Naive thymus-derived CD4-positive, alpha-beta T cell (primary cell): ENCODE data around the gene FAM161B. TPM values are rescaled to one million over a fixed set of nuclear protein-coding genes. Genes with fewer than 3 reads are reported as not detected.
"Not testable (repeated sequence)": the region's sequence is repeated elsewhere in the genome, so short reads cannot be mapped to it uniquely, and the experiment has no call there.

Source experiments
- ATAC-seq: fragments of 150-1000 bp; cut with Tn5 transposase; 2 replicates; pipeline ENCODE4 v1.10.0; 2021; ENCODE audit warnings: mild to moderate bottlenecking, moderate library complexity
- CTCF ChIA-PET: fragments of 350-600 bp; sonication (Branson Sonifier 250); formaldehyde crosslinking; loops from one replicate; lab custom pipeline; 2021; ENCODE audit warnings: antibody characterized with exemption; lab: Charles Lee
- POLR2A ChIA-PET: fragments of 350-600 bp; sonication (Branson Sonifier 250); formaldehyde crosslinking; loops from one replicate; lab custom pipeline; 2021; ENCODE audit warnings: antibody characterized with exemption, inconsistent platforms; lab: Charles Lee
- DNase-seq, 9 donors: peaks; one replicate each; pipeline versions ENCODE4 v3.0.0 to v3.0.0-alpha.2; 2020 to 2022; ENCODE audit warnings: mixed read lengths in 1 of 9
- H3K27ac ChIP-seq: one replicate; pipeline ENCODE4 v1.7.0; 2013; ENCODE audit warnings: mild to moderate bottlenecking, low read depth, low read length, moderate library complexity
- H3K27me3 ChIP-seq, 2 donors: one replicate each; pipeline ENCODE4 v1.7.0; 2013; ENCODE audit warnings: low read length in 2 of 2, mild to moderate bottlenecking in 2 of 2, moderate library complexity in 2 of 2; ENCODE audit not compliant: control insufficient read depth in 2 of 2, insufficient read depth in 2 of 2
- H3K36me3 ChIP-seq, 3 experiments: 1 replicate in 2 of 3; 2 replicates in 1 of 3; pipeline ENCODE4 v1.7.0; 2013; ENCODE audit warnings: low read length in 3 of 3, mild to moderate bottlenecking in 3 of 3, moderate library complexity in 1 of 3; ENCODE audit not compliant: insufficient read depth in 3 of 3, control insufficient read depth in 2 of 3
- H3K4me1 ChIP-seq, 2 donors: one replicate each; pipeline ENCODE4 v1.7.0; 2013; ENCODE audit warnings: low read length in 2 of 2, mild to moderate bottlenecking in 2 of 2, moderate library complexity in 1 of 2; ENCODE audit not compliant: control insufficient read depth in 2 of 2, insufficient read depth in 2 of 2
- H3K4me3 ChIP-seq: 2 replicates; pipeline ENCODE4 v1.7.0; 2013; ENCODE audit warnings: mild to moderate bottlenecking, low read length
- H3K9me3 ChIP-seq, 3 experiments: 1 replicate in 2 of 3; 2 replicates in 1 of 3; pipeline ENCODE4 v1.7.0; 2013; ENCODE audit warnings: low read length in 3 of 3; ENCODE audit not compliant: control insufficient read depth in 2 of 3
- H3K27ac Mint-ChIP-seq, 9 donors: one replicate each; pipeline ENCODE4 v1.8.0; 2020 to 2022; ENCODE audit warnings: mixed read lengths in 9 of 9, mild to moderate bottlenecking in 8 of 9, moderate library complexity in 5 of 9, inconsistent platforms in 2 of 9
- H3K27me3 Mint-ChIP-seq, 5 donors: one replicate each; pipeline ENCODE4 v1.8.0; 2021 to 2022; ENCODE audit warnings: mixed read lengths in 5 of 5, mild to moderate bottlenecking in 1 of 5
- H3K36me3 Mint-ChIP-seq, 5 donors: one replicate each; pipeline ENCODE4 v1.8.0; 2020 to 2022; ENCODE audit warnings: mixed read lengths in 5 of 5, mild to moderate bottlenecking in 3 of 5, inconsistent platforms in 1 of 5
- H3K4me1 Mint-ChIP-seq, 7 donors: one replicate each; pipeline ENCODE4 v1.8.0; 2020 to 2022; ENCODE audit warnings: mixed read lengths in 7 of 7, mild to moderate bottlenecking in 3 of 7, inconsistent platforms in 1 of 7
- H3K4me3 Mint-ChIP-seq, 10 donors: one replicate each; pipeline ENCODE4 v1.8.0; 2020 to 2022; ENCODE audit warnings: mild to moderate bottlenecking in 10 of 10, mixed read lengths in 10 of 10, moderate library complexity in 6 of 10, inconsistent platforms in 2 of 10
- H3K9me3 Mint-ChIP-seq, 11 donors: one replicate each; pipeline ENCODE4 v1.8.0; 2020 to 2022; ENCODE audit warnings: mixed read lengths in 11 of 11, mild to moderate bottlenecking in 4 of 11, inconsistent platforms in 1 of 11, moderate library complexity in 1 of 11
- intact Hi-C, 2 donors: fragments of 100-400 bp; cut with micrococcal nuclease; formaldehyde crosslinking; loops; one replicate each; pipeline ENCODE4 v1.15.1; 2023
- polyA plus RNA-seq, 2 donors: library from polyadenylated mRNA; unstranded; fragments of 300-500 nt; fragmentation: Illumina TruSeq; gene quantifications; one replicate each; pipeline ENCODE4 v1.2.3, GENCODE V29; 2021
- total RNA-seq, 6 experiments: library from RNA in 5 of 6; stranded (reverse) in 5 of 6; gene quantifications; 1 replicate in 5 of 6; 2 replicates in 1 of 6; pipeline ENCODE4 v1.2.3 and lab custom pipeline; 2021 to 2026

The FAM161B gene
- total and polyA plus RNA-seq, 7 experiments from 2014 or later = 1.7 to 6.6 (median 3.7) TPM

DNA sequence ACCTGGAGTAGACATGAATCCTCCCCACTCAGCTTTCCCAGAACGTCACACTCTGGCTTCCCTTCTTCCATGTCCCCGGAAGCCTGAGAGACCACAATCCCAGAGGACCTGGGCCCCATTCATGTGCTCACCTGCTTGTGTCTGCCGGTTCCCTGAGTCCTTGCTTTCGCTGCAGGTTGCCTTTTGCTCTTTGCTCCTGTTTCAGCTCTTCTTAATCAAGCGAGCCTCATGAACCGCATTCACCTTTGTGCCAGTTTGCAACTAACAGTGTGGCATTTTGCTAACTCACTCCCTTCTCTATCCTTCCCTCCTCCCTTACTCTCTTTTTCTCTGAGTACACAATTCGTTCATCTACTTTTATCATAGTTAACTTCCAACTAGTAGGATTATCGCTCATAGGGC is 46.1 kb upstream of the FAM161B start:
- DNase-seq = no peak
- H3K4me1 Mint-ChIP-seq = peaks cover 0 to 6% (median 0%) of the 10 kb centered on the region in 7 donors
- ChIA-PET CTCF (no interaction called here), POLR2A (no interaction called here)
- intact Hi-C loops = no loop called here
- ATAC-seq = no peak
- H3K27ac Mint-ChIP-seq = no peak overlapping the region
- no peaks in the 10 kb centered on the region for H3K9me3 ChIP-seq
- no peaks in the 10 kb centered on the region for H3K36me3 ChIP-seq
- no peaks in the 10 kb centered on the region for H3K27me3 Mint-ChIP-seq
- no peaks in the 10 kb centered on the region for H3K4me1 ChIP-seq
- H3K27ac ChIP-seq = no peak overlapping the region
- no peaks in the 10 kb centered on the region for H3K27me3 ChIP-seq
- H3K4me3 ChIP-seq = no peak overlapping the region
- H3K4me3 Mint-ChIP-seq = no peak overlapping the region
- no peaks in the 10 kb centered on the region for H3K9me3 Mint-ChIP-seq
- H3K36me3 Mint-ChIP-seq = peaks cover 0 to 27% (median 11%) of the 10 kb centered on the region in 5 donors

DNA sequence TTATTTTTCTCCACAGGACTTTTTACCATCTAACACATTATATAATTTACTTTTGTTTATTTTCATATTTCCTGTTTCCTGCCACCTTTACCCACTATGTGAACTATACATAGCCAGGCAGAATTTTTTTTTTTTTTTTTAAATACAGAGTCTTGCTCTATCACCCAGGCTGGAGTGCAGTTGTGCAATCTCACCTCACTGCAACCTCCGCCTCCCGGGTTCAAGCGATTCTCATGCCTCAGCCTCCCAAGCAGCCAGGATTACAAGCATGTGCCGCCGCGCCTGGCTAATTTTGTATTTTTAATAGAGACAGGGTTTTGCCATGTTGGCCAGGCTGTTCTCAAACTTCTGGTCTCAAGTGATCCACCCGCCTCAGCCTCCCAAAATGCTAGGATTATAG is 45.0 kb upstream of the FAM161B start:
- H3K27me3 ChIP-seq, H3K27ac ChIP-seq, H3K9me3 Mint-ChIP-seq, H3K27me3 Mint-ChIP-seq, H3K9me3 ChIP-seq, DNase-seq, H3K27ac Mint-ChIP-seq, H3K4me1 Mint-ChIP-seq, POLR2A ChIA-PET, H3K4me3 ChIP-seq, ATAC-seq, H3K4me1 ChIP-seq, H3K36me3 ChIP-seq, intact Hi-C loops, H3K4me3 Mint-ChIP-seq: not testable (repeated sequence)
- CTCF ChIA-PET = interaction anchor here (0.7 kb wide), 1 partner anchor 82 kb away, joined by 5 read pairs; no protein-coding TSS in a partner anchor
- H3K36me3 Mint-ChIP-seq = peaks cover 0 to 28% (median 11%) of the 10 kb centered on the region in 5 donors

- Histone ChIP-seq H3K9me3 (no peaks in the 10 kb centered on the region), H3K27me3 (no peaks in the 10 kb centered on the region), H3K4me1 (no peaks in the 10 kb centered on the region), H3K4me3 (no peak overlapping the region), H3K27ac (no peak overlapping the region), H3K36me3 (peaks cover 0 to 11% (median 5%) of the 10 kb centered on the region in 3 experiments)
- Mint-ChIP-seq H3K4me3 (no peak overlapping the region), H3K27ac (no peak overlapping the region), H3K9me3 (no peaks in the 10 kb centered on the region), H3K36me3 (peaks cover 5 to 31% (median 13%) of the 10 kb centered on the region in 5 donors), H3K4me1 (peaks cover 0 to 6% (median 0%) of the 10 kb centered on the region in 7 donors), H3K27me3 (no peaks in the 10 kb centered on the region)
- ChIA-PET CTCF (no interaction called here), POLR2A (no interaction called here)
- intact Hi-C loops = no loop called here
- DNase-seq (no peak), ATAC-seq (no peak)
These were observed 41.2 kb upstream of the FAM161B start for GRCh38 chr14:73991092-73991491.

- intact Hi-C loops, CTCF ChIA-PET, H3K4me3 ChIP-seq, H3K9me3 ChIP-seq, H3K27me3 ChIP-seq, H3K27ac Mint-ChIP-seq, H3K27me3 Mint-ChIP-seq, ATAC-seq, H3K4me1 ChIP-seq, DNase-seq, H3K27ac ChIP-seq, H3K9me3 Mint-ChIP-seq, H3K4me3 Mint-ChIP-seq, POLR2A ChIA-PET, H3K4me1 Mint-ChIP-seq: not testable (repeated sequence)
- peaks cover 0 to 12% (median 5%) of the 10 kb centered on the region in 3 experiments for H3K36me3 ChIP-seq
- peaks cover 6 to 32% (median 12%) of the 10 kb centered on the region in 5 donors for H3K36me3 Mint-ChIP-seq
These were observed 38.8 kb upstream of the FAM161B start for GRCh38 chr14:73988656-73989055.

DNA sequence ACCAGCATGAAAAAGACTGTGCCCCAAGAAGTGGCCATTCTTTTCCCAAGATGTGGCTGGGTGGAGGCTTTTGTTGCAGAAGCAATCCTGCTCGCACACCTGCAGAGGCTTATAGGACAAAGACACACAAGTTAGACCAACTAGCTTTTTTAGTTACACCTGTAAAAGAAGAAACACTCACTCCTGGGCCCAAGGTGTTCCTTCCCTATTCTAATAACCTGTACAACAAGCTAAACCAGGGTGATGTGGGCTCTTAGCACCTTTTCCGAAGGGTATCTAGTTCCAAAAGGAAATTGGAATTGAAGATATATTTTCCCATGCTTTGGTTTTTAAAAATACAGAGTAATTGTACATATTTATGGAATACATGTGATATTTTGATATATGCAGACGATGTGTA is 38.2 kb upstream of the FAM161B start:
- Mint-ChIP-seq H3K4me3 (no peak overlapping the region), H3K36me3 (peaks cover 6 to 32% (median 12%) of the 10 kb centered on the region in 5 donors), H3K4me1 (no peaks in the 10 kb centered on the region), H3K9me3 (no peaks in the 10 kb centered on the region), H3K27ac (peak overlapping the region in 1 of 9 donors; percentile 36), H3K27me3 (no peaks in the 10 kb centered on the region)
- intact Hi-C loops = no loop called here
- POLR2A ChIA-PET = no interaction called here
- DNase-seq (no peak), ATAC-seq (no peak)
- peaks cover 0 to 12% (median 5%) of the 10 kb centered on the region in 3 experiments for H3K36me3 ChIP-seq
- no peak overlapping the region for H3K27ac ChIP-seq
- H3K4me3 ChIP-seq = no peak overlapping the region
- CTCF ChIA-PET = no interaction called here
- no peaks in the 10 kb centered on the region for H3K4me1 ChIP-seq
- no peaks in the 10 kb centered on the region for H3K9me3 ChIP-seq
- no peaks in the 10 kb centered on the region for H3K27me3 ChIP-seq

DNA sequence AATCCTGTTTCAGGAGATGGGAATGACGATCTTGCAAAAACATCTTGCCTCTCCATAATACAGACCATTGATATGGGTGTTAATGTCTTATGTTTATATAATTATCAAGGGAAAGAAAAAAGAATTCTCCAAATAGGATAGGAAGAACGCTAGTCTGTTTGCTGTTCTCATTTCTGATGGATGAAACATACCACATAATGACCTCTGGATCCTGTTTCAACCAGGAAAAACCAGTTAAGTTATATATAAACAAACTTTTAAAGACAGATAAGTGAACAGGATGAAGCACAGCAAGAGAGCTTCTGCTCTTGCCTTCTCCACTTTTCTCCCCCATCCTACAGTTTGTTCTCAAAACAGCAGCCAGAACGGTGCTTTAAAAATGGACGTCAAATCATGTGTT is 28.0 kb upstream of the FAM161B start:
- Histone ChIP-seq H3K27me3 (no peaks in the 10 kb centered on the region), H3K4me1 (no peaks in the 10 kb centered on the region), H3K4me3 (no peak overlapping the region), H3K36me3 (peaks cover 0 to 18% (median 0%) of the 10 kb centered on the region in 3 experiments), H3K9me3 (no peaks in the 10 kb centered on the region), H3K27ac (no peak overlapping the region)
- H3K4me1 Mint-ChIP-seq = peaks cover 0 to 2% (median 0%) of the 10 kb centered on the region in 7 donors
- ATAC-seq = no peak
- no peak overlapping the region for H3K4me3 Mint-ChIP-seq
- no peaks in the 10 kb centered on the region for H3K27me3 Mint-ChIP-seq
- intact Hi-C loops = no loop called here
- DNase-seq = no peak
- ChIA-PET CTCF (no interaction called here), POLR2A (no interaction called here)
- H3K27ac Mint-ChIP-seq = no peak overlapping the region
- H3K36me3 Mint-ChIP-seq = peaks cover 0 to 13% (median 6%) of the 10 kb centered on the region in 5 donors
- H3K9me3 Mint-ChIP-seq = no peaks in the 10 kb centered on the region

- no peaks in the 10 kb centered on the region for H3K9me3 ChIP-seq
- DNase-seq (no peak), ATAC-seq (no peak)
- peaks cover 0 to 20% (median 6%) of the 10 kb centered on the region in 5 donors for H3K36me3 Mint-ChIP-seq
- POLR2A ChIA-PET = no interaction called here
- no peak overlapping the region for H3K27ac Mint-ChIP-seq
- H3K4me3 ChIP-seq = no peak overlapping the region
- H3K27me3 ChIP-seq = no peaks in the 10 kb centered on the region
- H3K27ac ChIP-seq = no peak overlapping the region
- no peaks in the 10 kb centered on the region for H3K9me3 Mint-ChIP-seq
- CTCF ChIA-PET = no interaction called here
- peaks cover 0 to 20% (median 0%) of the 10 kb centered on the region in 3 experiments for H3K36me3 ChIP-seq
- intact Hi-C loops = no loop called here
- H3K27me3 Mint-ChIP-seq = no peaks in the 10 kb centered on the region
- peaks cover 0 to 2% (median 0%) of the 10 kb centered on the region in 7 donors for H3K4me1 Mint-ChIP-seq
- no peaks in the 10 kb centered on the region for H3K4me1 ChIP-seq
- H3K4me3 Mint-ChIP-seq = no peak overlapping the region
These were observed 26.2 kb upstream of the FAM161B start for GRCh38 chr14:73976125-73976524.
